ENCODE measurements around the gene TAF3. TPM values are rescaled to one million over a fixed set of nuclear protein-coding genes. Genes with fewer than 3 reads are reported as not detected.

Gene TAF3
- total RNA-seq, 4 donors from 2014 or later = 11.7 to 12.6 (median 12.4) TPM

- DNase-seq (ENCODE audit: low spot score in 2 of 2) = no peak
- H3K9me3 ChIP-seq = no peaks in the 10 kb centered on the region
- H3K4me3 ChIP-seq = no peak overlapping the region
- 24 to 38% methylated on average over 2 of the region's 2 CpGs for WGBS, 2 donors
- peaks cover 0 to 3% (median under 1%) of the 10 kb centered on the region in 4 donors for H3K4me1 ChIP-seq
- no peaks in the 10 kb centered on the region for H3K36me3 ChIP-seq
- H3K27me3 ChIP-seq = peaks cover 0 to 76% of the 10 kb centered on the region in 2 donors
- no peak overlapping the region for H3K27ac ChIP-seq
- no peak for TF ChIP-seq CTCF (IDR thresholded peaks at IDR 0.05)
- no peak for TF ChIP-seq POLR2A (IDR thresholded peaks at IDR 0.05)
- no peak for TF ChIP-seq EP300 (IDR thresholded peaks at IDR 0.05)
These were observed 247.3 kb downstream of the TAF3 start for GRCh38 chr10:8065651-8066050.

- Histone ChIP-seq H3K36me3 (no peaks in the 10 kb centered on the region), H3K4me1 (no peaks in the 10 kb centered on the region), H3K27ac (no peak overlapping the region), H3K4me3 (no peak overlapping the region), H3K9me3 (no peaks in the 10 kb centered on the region), H3K27me3 (peaks cover 0 to 72% of the 10 kb centered on the region in 2 donors)
- DNase-seq (ENCODE audit: low spot score in 2 of 2) = no peak
- TF ChIP-seq CTCF (IDR thresholded peaks at IDR 0.05) (no peak), EP300 (IDR thresholded peaks at IDR 0.05) (no peak), POLR2A (IDR thresholded peaks at IDR 0.05) (no peak)
- WGBS, 2 donors = 62 to 70% methylated on average over 1 of the region's 1 CpG
These were observed 247.8 kb downstream of the TAF3 start for GRCh38 chr10:8066124-8066523.

Other genes starting within 250 kb of the TAF3 start
- gene ITIH5, start 151.5 kb upstream of the TAF3 start, total RNA-seq = 10 to 100 TPM; 20.7 to 86.4 (median 26.9) TPM
- gene ITIH2, start 115.2 kb upstream of the TAF3 start, total RNA-seq = not detected
- gene KIN, start 30.5 kb upstream of the TAF3 start, total RNA-seq = 1 to 10 TPM; 6.9 to 9.2 (median 7.7) TPM
- 100 to 1,000 TPM; 138 to 224 (median 171) TPM for gene ATP5F1C, start 30.3 kb upstream of the TAF3 start, total RNA-seq
- gene GATA3, start 236.2 kb downstream of the TAF3 start, total RNA-seq = under 1 TPM in 1 of 4 donors, not detected in 3; 0.60 TPM